ENCODE measurements around the gene RAX. TPM values are rescaled to one million over a fixed set of nuclear protein-coding genes. Genes with fewer than 3 reads are reported as not detected.

RAX gene
- polyA plus RNA-seq, 1 donor (not counting 4 experiments of a cell fraction or from before 2014, with no cell fraction given) = not detected

DNA sequence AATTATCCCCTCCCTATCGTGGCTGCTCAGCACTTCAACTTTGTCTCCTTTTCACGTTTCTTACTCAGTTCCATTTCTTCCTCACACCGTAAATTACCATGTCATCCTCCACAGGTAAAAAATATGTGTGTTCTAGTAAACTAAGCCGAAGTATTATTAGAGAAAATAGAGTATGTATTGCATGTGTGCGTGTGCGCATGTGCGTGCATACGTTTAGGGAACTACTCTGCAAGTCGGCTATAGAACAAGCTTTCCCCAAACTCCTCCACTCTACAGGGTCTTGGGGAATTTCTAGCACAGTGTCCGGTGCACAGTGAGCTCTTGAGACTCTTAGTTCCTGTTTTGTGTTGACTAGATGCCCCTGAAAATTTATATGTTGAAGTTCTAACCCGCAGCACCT is 9.1 kb upstream of the RAX start:
- Histone ChIP-seq H3K9me3 (ENCODE audit: control insufficient read depth, low read depth, low read length) (no peaks in the 10 kb centered on the region), H3K27me3 (ENCODE audit: control insufficient read depth, extremely low read depth, insufficient read depth, low read length) (peaks cover 59% of the 10 kb centered on the region), H3K27ac (ENCODE audit: control insufficient read depth, insufficient read depth, low read length) (no peak overlapping the region), H2AFZ (ENCODE audit: control insufficient read depth, low read length) (no peak overlapping the region), H3K9me1 (ENCODE audit: control insufficient read depth, extremely low read depth, insufficient read depth, low read length) (no peaks in the 10 kb centered on the region), H3K4me2 (ENCODE audit: control insufficient read depth, extremely low read depth, insufficient read depth, low read depth, low read length) (no peak overlapping the region), H3K4me3 (ENCODE audit: control insufficient read depth in 2 of 3, extremely low read depth in 1 of 3, insufficient read depth in 2 of 3, low read depth in 1 of 3, low read length in 3 of 3) (no peak overlapping the region), H3K36me3 (ENCODE audit: control insufficient read depth in 2 of 2, extremely low read depth in 1 of 2, insufficient read depth in 2 of 2, low read length in 2 of 2) (no peaks in the 10 kb centered on the region), H4K20me1 (ENCODE audit: control insufficient read depth, extremely low read depth, insufficient read depth, low read length) (no peaks in the 10 kb centered on the region), H3K4me1 (ENCODE audit: control insufficient read depth, extremely low read depth, insufficient read depth, low read length) (no peaks in the 10 kb centered on the region), H3K79me2 (ENCODE audit: control insufficient read depth, insufficient read depth, low read length) (no peaks in the 10 kb centered on the region), H3K9ac (ENCODE audit: control insufficient read depth, extremely low read depth, insufficient read depth, low read length) (no peak overlapping the region)
- FAIRE-seq = no peak
- TF ChIP-seq EZH2 (IDR thresholded peaks at IDR 0.05; ENCODE audit: low read length) = no peak
- TF ChIP-seq, protein P1, sequence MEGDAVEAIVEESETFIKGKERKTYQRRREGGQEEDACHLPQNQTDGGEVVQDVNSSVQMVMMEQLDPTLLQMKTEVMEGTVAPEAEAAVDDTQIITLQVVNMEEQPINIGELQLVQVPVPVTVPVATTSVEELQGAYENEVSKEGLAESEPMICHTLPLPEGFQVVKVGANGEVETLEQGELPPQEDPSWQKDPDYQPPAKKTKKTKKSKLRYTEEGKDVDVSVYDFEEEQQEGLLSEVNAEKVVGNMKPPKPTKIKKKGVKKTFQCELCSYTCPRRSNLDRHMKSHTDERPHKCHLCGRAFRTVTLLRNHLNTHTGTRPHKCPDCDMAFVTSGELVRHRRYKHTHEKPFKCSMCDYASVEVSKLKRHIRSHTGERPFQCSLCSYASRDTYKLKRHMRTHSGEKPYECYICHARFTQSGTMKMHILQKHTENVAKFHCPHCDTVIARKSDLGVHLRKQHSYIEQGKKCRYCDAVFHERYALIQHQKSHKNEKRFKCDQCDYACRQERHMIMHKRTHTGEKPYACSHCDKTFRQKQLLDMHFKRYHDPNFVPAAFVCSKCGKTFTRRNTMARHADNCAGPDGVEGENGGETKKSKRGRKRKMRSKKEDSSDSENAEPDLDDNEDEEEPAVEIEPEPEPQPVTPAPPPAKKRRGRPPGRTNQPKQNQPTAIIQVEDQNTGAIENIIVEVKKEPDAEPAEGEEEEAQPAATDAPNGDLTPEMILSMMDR (optimal IDR thresholded peaks at IDR 0.05 in 1 of 3, IDR thresholded peaks at IDR 0.05 in 1 of 3, conservative IDR thresholded peaks at IDR 0.05 in 1 of 3; ENCODE audit: extremely low read depth in 1 of 3, insufficient read depth in 2 of 3, low read length in 3 of 3) = no peak
- no peak for DNase-seq (ENCODE audit: low read depth, low spot score)
- dilution Hi-C loops (cut with MboI; ENCODE audit: extremely low pct_ligation_motif_present, low sequenced_read_pairs) = no loop called here

DNA sequence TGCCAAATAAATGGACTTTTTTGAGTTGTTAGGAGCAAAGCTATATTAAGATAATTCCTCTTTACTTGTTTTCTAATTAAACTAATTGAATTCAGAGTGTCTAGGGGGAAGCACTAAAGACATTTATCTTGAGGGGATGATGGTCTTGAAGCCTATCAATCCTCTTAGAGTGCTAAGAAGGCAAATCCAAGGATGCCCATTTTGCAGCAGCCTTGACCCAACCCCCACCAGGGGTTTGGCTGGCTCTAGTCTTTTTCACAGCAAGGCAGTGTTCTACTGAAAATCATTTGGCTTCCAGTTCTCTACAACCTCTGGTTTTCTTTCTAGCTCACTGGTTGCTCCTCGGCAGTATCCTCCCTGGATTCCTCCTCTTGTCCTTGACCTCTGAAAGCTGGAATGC is 6.5 kb upstream of the RAX start:
- Histone ChIP-seq H3K9me3 (ENCODE audit: control insufficient read depth, low read depth, low read length) (no peaks in the 10 kb centered on the region), H3K9me1 (ENCODE audit: control insufficient read depth, extremely low read depth, insufficient read depth, low read length) (no peaks in the 10 kb centered on the region), H3K4me2 (ENCODE audit: control insufficient read depth, extremely low read depth, insufficient read depth, low read depth, low read length) (no peak overlapping the region), H3K36me3 (ENCODE audit: control insufficient read depth in 2 of 2, extremely low read depth in 1 of 2, insufficient read depth in 2 of 2, low read length in 2 of 2) (no peaks in the 10 kb centered on the region), H2AFZ (ENCODE audit: control insufficient read depth, low read length) (no peak overlapping the region), H3K27me3 (ENCODE audit: control insufficient read depth, extremely low read depth, insufficient read depth, low read length) (peaks cover 62% of the 10 kb centered on the region), H3K4me1 (ENCODE audit: control insufficient read depth, extremely low read depth, insufficient read depth, low read length) (no peaks in the 10 kb centered on the region), H3K27ac (ENCODE audit: control insufficient read depth, insufficient read depth, low read length) (no peak overlapping the region), H3K9ac (ENCODE audit: control insufficient read depth, extremely low read depth, insufficient read depth, low read length) (no peak overlapping the region), H4K20me1 (ENCODE audit: control insufficient read depth, extremely low read depth, insufficient read depth, low read length) (no peaks in the 10 kb centered on the region), H3K79me2 (ENCODE audit: control insufficient read depth, insufficient read depth, low read length) (no peaks in the 10 kb centered on the region), H3K4me3 (ENCODE audit: control insufficient read depth in 2 of 3, extremely low read depth in 1 of 3, insufficient read depth in 2 of 3, low read depth in 1 of 3, low read length in 3 of 3) (no peak overlapping the region)
- dilution Hi-C loops (cut with MboI; ENCODE audit: extremely low pct_ligation_motif_present, low sequenced_read_pairs) = no loop called here
- TF ChIP-seq EZH2 (IDR thresholded peaks at IDR 0.05; ENCODE audit: low read length) = no peak
- TF ChIP-seq, protein P1 (optimal IDR thresholded peaks at IDR 0.05 in 1 of 3, IDR thresholded peaks at IDR 0.05 in 1 of 3, conservative IDR thresholded peaks at IDR 0.05 in 1 of 3; ENCODE audit: extremely low read depth in 1 of 3, insufficient read depth in 2 of 3, low read length in 3 of 3) = no peak
- no peak for FAIRE-seq
- no peak for DNase-seq (ENCODE audit: low read depth, low spot score)

All from keratinocyte (primary cell).